HepG2 (cell line): ENCODE results near the gene TCERG1L.

Source experiments
- POLR2A ChIP-seq, 2 experiments: IDR thresholded peaks; 2 replicates each; pipeline ENCODE4 v1.6.1; 2011; ENCODE audit warnings: low read depth in 2 of 2, low read length in 2 of 2, mild to moderate bottlenecking in 1 of 2, moderate library complexity in 1 of 2; ENCODE audit not compliant: insufficient read depth in 1 of 2
- ZIK1 ChIP-seq: sonication (generic); formaldehyde crosslinking; IDR thresholded peaks from 2 replicates; pipeline ENCODE4 v1.5.0; 2020; ENCODE audit warnings: mild to moderate bottlenecking, low read depth, missing genetic modification reagents, borderline replicate concordance
- ZNF263 ChIP-seq: sonication (generic); formaldehyde crosslinking; IDR thresholded peaks from 2 replicates; pipeline ENCODE4 v1.4.0; 2020; ENCODE audit warnings: missing genetic modification reagents
- ZNF44 ChIP-seq: sonication (generic); formaldehyde crosslinking; IDR thresholded peaks from 2 replicates; pipeline ENCODE4 v1.5.1; 2020; ENCODE audit warnings: mild to moderate bottlenecking, missing genetic modification reagents
- TF ChIP-seq, protein P1 (sequence below): sonication (generic); formaldehyde crosslinking; IDR thresholded peaks from 2 replicates; pipeline ENCODE4 v1.5.0; 2020; ENCODE audit warnings: mild to moderate bottlenecking, missing genetic modification reagents, moderate library complexity

- TF ChIP-seq, protein P1, sequence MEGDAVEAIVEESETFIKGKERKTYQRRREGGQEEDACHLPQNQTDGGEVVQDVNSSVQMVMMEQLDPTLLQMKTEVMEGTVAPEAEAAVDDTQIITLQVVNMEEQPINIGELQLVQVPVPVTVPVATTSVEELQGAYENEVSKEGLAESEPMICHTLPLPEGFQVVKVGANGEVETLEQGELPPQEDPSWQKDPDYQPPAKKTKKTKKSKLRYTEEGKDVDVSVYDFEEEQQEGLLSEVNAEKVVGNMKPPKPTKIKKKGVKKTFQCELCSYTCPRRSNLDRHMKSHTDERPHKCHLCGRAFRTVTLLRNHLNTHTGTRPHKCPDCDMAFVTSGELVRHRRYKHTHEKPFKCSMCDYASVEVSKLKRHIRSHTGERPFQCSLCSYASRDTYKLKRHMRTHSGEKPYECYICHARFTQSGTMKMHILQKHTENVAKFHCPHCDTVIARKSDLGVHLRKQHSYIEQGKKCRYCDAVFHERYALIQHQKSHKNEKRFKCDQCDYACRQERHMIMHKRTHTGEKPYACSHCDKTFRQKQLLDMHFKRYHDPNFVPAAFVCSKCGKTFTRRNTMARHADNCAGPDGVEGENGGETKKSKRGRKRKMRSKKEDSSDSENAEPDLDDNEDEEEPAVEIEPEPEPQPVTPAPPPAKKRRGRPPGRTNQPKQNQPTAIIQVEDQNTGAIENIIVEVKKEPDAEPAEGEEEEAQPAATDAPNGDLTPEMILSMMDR: no peak
- TF ChIP-seq ZNF44: no peak
- no peak for TF ChIP-seq ZNF263 (CRISPR knock-in tag)
- TF ChIP-seq POLR2A (IDR thresholded peaks at IDR 0.05; ENCODE audit: insufficient read depth in 1 of 2, low read depth in 2 of 2, low read length in 2 of 2): no peak
- TF ChIP-seq ZIK1 (CRISPR knock-in tag): no peak
These were observed 33.2 kb upstream of the TCERG1L start for GRCh38 chr10:131344747-131345146.
